Stimulated activated CD8-positive, alpha-beta memory T cell treated with anti-CD3 and anti-CD28 coated beads, Interleukin-4, amount 100 ng/mL, for 4 hours (primary cell): ENCODE data around the gene RAPGEF3.

Experiments
- DNase-seq, 2 donors: peaks; one replicate each; pipeline ENCODE4 v3.0.0-alpha.2; 2020; ENCODE audit warnings: low read depth in 2 of 2, low spot score in 1 of 2

The RAPGEF3 gene

GRCh38 chr12:47777741-47778558 lies 19.3 kb upstream of the RAPGEF3 start:
- no peak for DNase-seq

- DNase-seq: no peak
Measured at GRCh38 chr12:47777151-47777550, 18.5 kb upstream of the RAPGEF3 start.

- DNase-seq: no peak
Measured at GRCh38 chr12:47776471-47777143, 17.9 kb upstream of the RAPGEF3 start.

- no peak for DNase-seq
Measured at GRCh38 chr12:47775100-47775911, 16.6 kb upstream of the RAPGEF3 start.

GRCh38 chr12:47774663-47775062 lies 16.0 kb upstream of the RAPGEF3 start:
- no peak for DNase-seq

GRCh38 chr12:47773858-47774580 lies 15.3 kb upstream of the RAPGEF3 start:
- no peak for DNase-seq

- DNase-seq: peak; percentile 24 to 42
Measured at GRCh38 chr12:47773062-47773857, 14.6 kb upstream of the RAPGEF3 start, which contains the start of gene SLC48A1. Gene SLC48A1, plus strand, starts transcription at chr12:47773238. Its CDS starts 67 bp downstream, at chr12:47773305.

- no peak for DNase-seq
Measured at GRCh38 chr12:47772738-47773061, 14.0 kb upstream of the RAPGEF3 start.

GRCh38 chr12:47772094-47772660 lies 13.5 kb upstream of the RAPGEF3 start:
- no peak for DNase-seq

- no peak for DNase-seq
Measured at GRCh38 chr12:47771304-47771703, 12.6 kb upstream of the RAPGEF3 start.

GRCh38 chr12:47770086-47770726 lies 11.5 kb upstream of the RAPGEF3 start:
- no peak for DNase-seq

- no peak for DNase-seq
Measured at GRCh38 chr12:47769234-47770085, 10.8 kb upstream of the RAPGEF3 start.

- no peak for DNase-seq
Measured at GRCh38 chr12:47768323-47768811, 9.7 kb upstream of the RAPGEF3 start.

GRCh38 chr12:47767216-47767724 lies 8.6 kb upstream of the RAPGEF3 start:
- peak; percentile 35 to 52 for DNase-seq

GRCh38 chr12:47766502-47767215 lies 8.0 kb upstream of the RAPGEF3 start:
- DNase-seq: no peak

- DNase-seq: no peak
Measured at GRCh38 chr12:47763481-47764346, 5.0 kb upstream of the RAPGEF3 start.
